ENCODE data around the gene DDR2. TPM values are rescaled to one million over a fixed set of nuclear protein-coding genes. Genes with fewer than 3 reads are reported as not detected.

Gene DDR2
- polyA plus RNA-seq, 1 donor from 2014 or later = 0.69 TPM

- TF ChIP-seq EP300 (conservative IDR thresholded peaks at IDR 0.05; ENCODE audit: poor library complexity, severe bottlenecking) = no peak
- no peak overlapping the region for H3K27ac ChIP-seq (ENCODE audit: low read length)
Observed at GRCh38 chr1:162612606-162613400, 19.5 kb upstream of the DDR2 start.

GRCh38 chr1:162616848-162617247 lies 15.4 kb upstream of the DDR2 start:
- no peak overlapping the region for H3K27ac ChIP-seq (ENCODE audit: low read length)
- no peaks in the 10 kb centered on the region for H3K9me3 ChIP-seq (ENCODE audit: low read length)
- no peaks in the 10 kb centered on the region for H3K27me3 ChIP-seq (ENCODE audit: insufficient read depth, low read depth, low read length)
- TF ChIP-seq SMC3 (conservative IDR thresholded peaks at IDR 0.05; ENCODE audit: poor library complexity) = no peak
- TF ChIP-seq RAD21 (conservative IDR thresholded peaks at IDR 0.05) = no peak
- H3K9ac ChIP-seq (ENCODE audit: low read length) = no peak overlapping the region
- no peak overlapping the region for H3K4me3 ChIP-seq (ENCODE audit: low read length)
- no peaks in the 10 kb centered on the region for H3K9me2 ChIP-seq (ENCODE audit: insufficient read depth, low read length)
- no peaks in the 10 kb centered on the region for H3K79me2 ChIP-seq (replicated peaks; ENCODE audit: insufficient read depth, low read length)
- H3K36me3 ChIP-seq (ENCODE audit: insufficient read depth, low read length) = no peaks in the 10 kb centered on the region
- no peaks in the 10 kb centered on the region for H4K20me1 ChIP-seq (ENCODE audit: insufficient read depth)
- no peaks in the 10 kb centered on the region for H3F3A ChIP-seq (ENCODE audit: insufficient read depth, low read length, poor library complexity, severe bottlenecking)
- H2AFZ ChIP-seq (ENCODE audit: low read depth, low read length) = no peak overlapping the region
- no peak overlapping the region for H3K4me2 ChIP-seq (ENCODE audit: low read length)

More at GRCh38 chr1:162612606-162613400, 19.5 kb upstream of the DDR2 start:
- Histone ChIP-seq H2AFZ (ENCODE audit: low read depth, low read length) (no peak overlapping the region), H3K79me2 (replicated peaks; ENCODE audit: insufficient read depth, low read length) (no peaks in the 10 kb centered on the region), H3K4me2 (ENCODE audit: low read length) (no peak overlapping the region), H3K9ac (ENCODE audit: low read length) (no peak overlapping the region), H3F3A (ENCODE audit: insufficient read depth, low read length, poor library complexity, severe bottlenecking) (no peaks in the 10 kb centered on the region), H3K9me3 (ENCODE audit: low read length) (no peaks in the 10 kb centered on the region), H4K20me1 (ENCODE audit: insufficient read depth) (no peaks in the 10 kb centered on the region), H3K27me3 (ENCODE audit: insufficient read depth, low read depth, low read length) (no peaks in the 10 kb centered on the region), H3K9me2 (ENCODE audit: insufficient read depth, low read length) (no peaks in the 10 kb centered on the region), H3K4me3 (ENCODE audit: low read length) (no peak overlapping the region), H3K36me3 (ENCODE audit: insufficient read depth, low read length) (peaks cover 3% of the 10 kb centered on the region)

- no peaks in the 10 kb centered on the region for H3K9me2 ChIP-seq (ENCODE audit: insufficient read depth, low read length)
- no peaks in the 10 kb centered on the region for H3K36me3 ChIP-seq (ENCODE audit: insufficient read depth, low read length)
- no peaks in the 10 kb centered on the region for H4K20me1 ChIP-seq (ENCODE audit: insufficient read depth)
- TF ChIP-seq MXI1 (conservative IDR thresholded peaks at IDR 0.05; ENCODE audit: poor library complexity, severe bottlenecking) (no peak), POLR2AphosphoS5 (IDR thresholded peaks at IDR 0.05) (no peak), CTCF (IDR thresholded peaks at IDR 0.05; ENCODE audit: poor library complexity, severe bottlenecking) (no peak), RAD21 (conservative IDR thresholded peaks at IDR 0.05) (no peak), SMC3 (conservative IDR thresholded peaks at IDR 0.05; ENCODE audit: poor library complexity) (no peak), REST (IDR thresholded peaks at IDR 0.05; ENCODE audit: borderline replicate concordance) (no peak), EP300 (conservative IDR thresholded peaks at IDR 0.05; ENCODE audit: poor library complexity, severe bottlenecking) (no peak), EZH2 (IDR thresholded peaks at IDR 0.05; ENCODE audit: borderline replicate concordance, insufficient read depth, low read length, poor library complexity, severe bottlenecking) (no peak), TAF1 (IDR thresholded peaks at IDR 0.05; ENCODE audit: low read depth) (no peak)
- no peak overlapping the region for H3K9ac ChIP-seq (ENCODE audit: low read length)
- no peaks in the 10 kb centered on the region for H3K79me2 ChIP-seq (replicated peaks; ENCODE audit: insufficient read depth, low read length)
- H3K27me3 ChIP-seq (ENCODE audit: insufficient read depth, low read depth, low read length) = no peaks in the 10 kb centered on the region
- H2AFZ ChIP-seq (ENCODE audit: low read depth, low read length) = no peak overlapping the region
- no peak overlapping the region for H3K4me3 ChIP-seq (ENCODE audit: low read length)
- no peak overlapping the region for H3K27ac ChIP-seq (ENCODE audit: low read length)
- H3K4me2 ChIP-seq (ENCODE audit: low read length) = no peak overlapping the region
- no peaks in the 10 kb centered on the region for H3F3A ChIP-seq (ENCODE audit: insufficient read depth, low read length, poor library complexity, severe bottlenecking)
- H3K9me3 ChIP-seq (ENCODE audit: low read length) = no peaks in the 10 kb centered on the region
Observed at GRCh38 chr1:162617513-162617912, 14.8 kb upstream of the DDR2 start.
